T-helper 2 cell treated with Interferon-gamma antibody and Interleukin-4, amounts not matched to agents 5 μg/mL and 100 μg/mL, for 36 hours (primary cell): ENCODE data around the gene SCN1A.

Source experiments
- DNase-seq: peaks from one replicate; pipeline ENCODE4 v3.0.0; 2021; ENCODE audit warnings: low spot score
- H3K27ac Mint-ChIP-seq: one replicate; pipeline ENCODE4 v1.8.0; 2021; ENCODE audit warnings: mild to moderate bottlenecking, mixed read lengths
- H3K27me3 Mint-ChIP-seq: one replicate; pipeline ENCODE4 v1.8.0; 2021; ENCODE audit warnings: low read depth, mixed read lengths
- H3K36me3 Mint-ChIP-seq: one replicate; pipeline ENCODE4 v1.8.0; 2021; ENCODE audit warnings: low read depth, mixed read lengths
- H3K4me1 Mint-ChIP-seq: one replicate; pipeline ENCODE4 v1.8.0; 2021; ENCODE audit warnings: low read depth, mixed read lengths
- H3K4me3 Mint-ChIP-seq: one replicate; pipeline ENCODE4 v1.8.0; 2022; ENCODE audit warnings: mild to moderate bottlenecking, moderate library complexity, mixed read lengths
- H3K9me3 Mint-ChIP-seq: one replicate; pipeline ENCODE4 v1.8.0; 2021; ENCODE audit warnings: mixed read lengths

Gene SCN1A

DNA sequence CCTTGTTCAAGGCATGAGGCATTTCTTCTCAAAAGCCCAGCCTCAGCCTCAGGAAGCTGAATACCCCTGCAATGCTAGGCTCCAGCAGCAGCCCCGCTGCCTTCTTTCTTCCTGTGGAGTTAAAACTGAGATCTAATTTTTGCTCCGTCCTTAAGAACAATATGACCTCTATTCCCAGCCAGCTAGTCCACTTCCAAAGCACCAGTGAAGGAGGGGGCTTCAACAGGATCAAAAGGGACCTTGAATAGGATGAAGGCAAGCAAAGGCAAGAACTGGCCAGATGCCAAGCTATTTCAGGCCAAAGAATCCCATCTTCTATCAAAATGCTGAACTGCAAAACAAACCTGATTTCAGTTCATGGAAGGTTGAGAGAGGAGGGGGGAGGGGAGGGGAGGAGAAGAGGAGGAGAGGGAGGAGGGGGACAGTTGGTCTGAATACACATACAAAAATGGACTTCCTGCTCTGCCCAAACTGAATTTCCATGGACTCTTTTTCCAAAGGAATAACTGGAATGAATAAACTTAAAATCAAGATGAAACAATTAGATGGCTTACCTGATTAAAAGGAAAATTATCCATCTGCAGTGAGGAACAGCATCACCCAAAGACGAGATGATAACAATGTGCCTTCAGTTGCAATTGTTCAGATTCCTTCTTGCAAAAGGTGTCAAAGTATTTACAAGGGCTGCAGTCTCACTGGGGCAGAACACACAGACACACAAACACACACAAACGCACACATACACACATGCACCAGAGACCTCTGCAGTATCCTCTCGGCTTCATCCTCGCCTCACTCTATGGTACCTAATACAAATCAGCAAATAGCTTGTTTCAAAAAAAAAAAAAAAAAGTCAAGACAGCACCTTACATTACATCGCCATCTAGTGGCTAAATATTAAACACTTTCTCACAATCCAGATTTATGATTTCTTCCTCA, at the start of gene SCN1A:
Gene SCN1A, minus strand, starts transcription at position 804 of the 939 bp plus-strand sequence. CDS start 54,399 bp downstream, outside the sequence.
- no peaks in the 10 kb centered on the region for H3K36me3 Mint-ChIP-seq
- H3K27me3 Mint-ChIP-seq: peaks cover 6% of the 10 kb centered on the region
- no peak for DNase-seq
- no peak within 1 kb of the TSS for H3K4me3 Mint-ChIP-seq
- peaks cover 1% of the 10 kb centered on the region for H3K4me1 Mint-ChIP-seq
- H3K27ac Mint-ChIP-seq: no peak within 1 kb of the TSS
- no peaks in the 10 kb centered on the region for H3K9me3 Mint-ChIP-seq

GRCh38 chr2:166173263-166173662, 45.4 kb upstream of the SCN1A start:
- no peaks in the 10 kb centered on the region for H3K9me3 Mint-ChIP-seq
- H3K4me1 Mint-ChIP-seq: no peaks in the 10 kb centered on the region
- peaks cover 5% of the 10 kb centered on the region for H3K27me3 Mint-ChIP-seq
- H3K27ac Mint-ChIP-seq: no peak overlapping the region
- no peaks in the 10 kb centered on the region for H3K36me3 Mint-ChIP-seq
- no peak overlapping the region for H3K4me3 Mint-ChIP-seq
- DNase-seq: no peak

GRCh38 chr2:166171216-166171615, 43.4 kb upstream of the SCN1A start:
- H3K36me3 Mint-ChIP-seq: no peaks in the 10 kb centered on the region
- no peak for DNase-seq
- H3K9me3 Mint-ChIP-seq: no peaks in the 10 kb centered on the region
- H3K27ac Mint-ChIP-seq: no peak overlapping the region
- no peak overlapping the region for H3K4me3 Mint-ChIP-seq
- H3K27me3 Mint-ChIP-seq: peaks cover 7% of the 10 kb centered on the region
- H3K4me1 Mint-ChIP-seq: no peaks in the 10 kb centered on the region

- Mint-ChIP-seq H3K36me3 (no peaks in the 10 kb centered on the region), H3K4me3 (no peak overlapping the region), H3K4me1 (no peaks in the 10 kb centered on the region), H3K27me3 (peaks cover 7% of the 10 kb centered on the region), H3K27ac (no peak overlapping the region), H3K9me3 (no peaks in the 10 kb centered on the region)
- DNase-seq: no peak
These were observed 42.5 kb upstream of the SCN1A start for GRCh38 chr2:166170356-166170755.

DNA sequence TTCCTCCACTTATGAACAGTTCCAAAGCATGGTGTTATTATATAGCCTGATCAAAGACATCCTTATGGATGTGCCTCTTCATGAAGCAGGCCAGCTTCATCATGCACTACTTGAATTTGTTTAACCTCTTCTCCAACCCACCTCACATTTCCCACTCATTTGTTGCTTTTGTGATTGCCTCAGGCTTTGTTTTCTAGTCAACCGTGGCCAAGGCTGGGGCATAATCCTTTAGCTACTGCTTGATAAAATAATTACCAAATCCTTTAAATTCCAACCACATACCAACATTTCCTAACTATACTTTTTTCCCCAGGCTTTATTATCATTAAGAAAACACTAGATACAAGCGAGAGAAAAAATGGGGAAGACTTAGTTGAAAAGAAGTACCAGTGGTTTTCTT, 39.6 kb upstream of the SCN1A start:
- Mint-ChIP-seq H3K27me3 (peaks cover 7% of the 10 kb centered on the region), H3K27ac (no peak overlapping the region), H3K36me3 (no peaks in the 10 kb centered on the region), H3K9me3 (no peaks in the 10 kb centered on the region), H3K4me3 (no peak overlapping the region), H3K4me1 (no peaks in the 10 kb centered on the region)
- DNase-seq: no peak

- Mint-ChIP-seq H3K4me1 (no peaks in the 10 kb centered on the region), H3K4me3 (no peak overlapping the region), H3K9me3 (no peaks in the 10 kb centered on the region), H3K27me3 (peaks cover 3% of the 10 kb centered on the region), H3K36me3 (no peaks in the 10 kb centered on the region), H3K27ac (no peak overlapping the region)
- no peak for DNase-seq
These were observed 36.0 kb upstream of the SCN1A start for GRCh38 chr2:166163775-166164174.

GRCh38 chr2:166158546-166158945, 30.7 kb upstream of the SCN1A start:
- DNase-seq: no peak
- H3K27me3 Mint-ChIP-seq: no peaks in the 10 kb centered on the region
- H3K27ac Mint-ChIP-seq: no peak overlapping the region
- H3K4me3 Mint-ChIP-seq: no peak overlapping the region
- H3K9me3 Mint-ChIP-seq: no peaks in the 10 kb centered on the region
- no peaks in the 10 kb centered on the region for H3K4me1 Mint-ChIP-seq
- no peaks in the 10 kb centered on the region for H3K36me3 Mint-ChIP-seq

DNA sequence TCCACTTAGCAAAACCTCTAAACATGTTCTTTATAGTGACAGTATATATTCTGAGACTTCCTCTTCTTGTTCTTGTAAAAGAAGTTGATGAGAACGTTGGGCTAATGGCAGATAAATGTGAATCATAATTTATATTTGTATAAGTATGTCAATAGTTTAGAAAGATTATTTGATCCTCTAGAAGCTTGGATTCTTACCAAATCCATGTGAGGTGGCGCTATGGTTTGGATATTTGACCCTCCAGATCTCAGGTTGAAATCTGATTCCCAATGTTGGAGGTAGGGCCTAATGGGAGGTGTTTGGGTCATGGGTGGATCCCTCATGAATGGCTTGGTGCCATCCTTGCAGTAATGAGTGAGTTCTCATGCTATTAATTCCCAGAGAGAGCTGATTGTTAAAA, 29.8 kb upstream of the SCN1A start:
- H3K27ac Mint-ChIP-seq: no peak overlapping the region
- H3K4me3 Mint-ChIP-seq: no peak overlapping the region
- no peaks in the 10 kb centered on the region for H3K27me3 Mint-ChIP-seq
- H3K9me3 Mint-ChIP-seq: no peaks in the 10 kb centered on the region
- no peak for DNase-seq
- H3K36me3 Mint-ChIP-seq: no peaks in the 10 kb centered on the region
- H3K4me1 Mint-ChIP-seq: no peaks in the 10 kb centered on the region

GRCh38 chr2:166156985-166157490, 29.2 kb upstream of the SCN1A start:
- Mint-ChIP-seq H3K36me3 (no peaks in the 10 kb centered on the region), H3K4me3 (no peak overlapping the region), H3K4me1 (no peaks in the 10 kb centered on the region), H3K27me3 (no peaks in the 10 kb centered on the region), H3K9me3 (no peaks in the 10 kb centered on the region), H3K27ac (no peak overlapping the region)
- DNase-seq: no peak

GRCh38 chr2:166155589-166155988, 27.8 kb upstream of the SCN1A start:
- H3K4me1 Mint-ChIP-seq: no peaks in the 10 kb centered on the region
- H3K4me3 Mint-ChIP-seq: no peak overlapping the region
- H3K27ac Mint-ChIP-seq: no peak overlapping the region
- no peaks in the 10 kb centered on the region for H3K27me3 Mint-ChIP-seq
- no peaks in the 10 kb centered on the region for H3K9me3 Mint-ChIP-seq
- no peaks in the 10 kb centered on the region for H3K36me3 Mint-ChIP-seq
- DNase-seq: no peak

DNA sequence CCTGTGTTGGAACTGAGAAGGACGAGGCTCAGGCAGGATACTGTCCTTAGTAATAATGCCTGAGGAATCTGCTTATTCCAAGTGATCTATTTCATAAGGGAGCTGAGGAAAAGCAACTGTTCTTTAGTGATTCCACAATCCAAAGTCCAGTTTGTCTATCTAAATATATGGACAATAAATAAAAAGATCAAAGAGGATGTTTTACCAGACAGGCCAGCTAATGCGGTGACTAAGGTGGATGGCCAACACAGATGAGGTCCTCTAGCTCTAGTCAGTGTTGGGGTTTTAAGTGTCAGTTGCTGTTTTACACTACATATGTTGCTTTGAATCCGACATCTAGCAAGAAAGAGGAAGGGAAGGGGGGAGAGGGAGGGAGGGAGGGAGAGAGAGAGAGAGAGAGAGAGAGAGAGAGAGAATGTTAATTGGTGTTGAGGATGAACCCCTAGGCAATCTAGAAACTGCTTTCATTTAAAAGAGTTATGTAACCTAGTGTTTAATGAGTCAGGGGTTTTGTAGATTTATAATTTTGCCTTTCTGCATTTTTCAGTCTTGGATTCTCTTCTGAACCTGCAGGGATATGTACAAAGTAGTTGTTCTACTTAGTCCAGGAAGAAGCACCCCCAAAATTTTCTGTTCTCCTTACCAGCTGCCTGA, 27.0 kb upstream of the SCN1A start:
- no peaks in the 10 kb centered on the region for H3K36me3 Mint-ChIP-seq
- no peaks in the 10 kb centered on the region for H3K9me3 Mint-ChIP-seq
- H3K27ac Mint-ChIP-seq: no peak overlapping the region
- no peaks in the 10 kb centered on the region for H3K4me1 Mint-ChIP-seq
- no peak for DNase-seq
- H3K27me3 Mint-ChIP-seq: no peaks in the 10 kb centered on the region
- H3K4me3 Mint-ChIP-seq: no peak overlapping the region

- no peaks in the 10 kb centered on the region for H3K36me3 Mint-ChIP-seq
- no peaks in the 10 kb centered on the region for H3K27me3 Mint-ChIP-seq
- no peak overlapping the region for H3K4me3 Mint-ChIP-seq
- no peak for DNase-seq
- H3K27ac Mint-ChIP-seq: no peak overlapping the region
- H3K9me3 Mint-ChIP-seq: no peaks in the 10 kb centered on the region
- no peaks in the 10 kb centered on the region for H3K4me1 Mint-ChIP-seq
These were observed 24.2 kb upstream of the SCN1A start for GRCh38 chr2:166152064-166152463.

- H3K9me3 Mint-ChIP-seq: no peaks in the 10 kb centered on the region
- DNase-seq: no peak
- H3K4me3 Mint-ChIP-seq: no peak overlapping the region
- no peak overlapping the region for H3K27ac Mint-ChIP-seq
- no peaks in the 10 kb centered on the region for H3K4me1 Mint-ChIP-seq
- no peaks in the 10 kb centered on the region for H3K36me3 Mint-ChIP-seq
- no peaks in the 10 kb centered on the region for H3K27me3 Mint-ChIP-seq
These were observed 20.9 kb upstream of the SCN1A start for GRCh38 chr2:166148500-166149400.
